ENCODE data around the gene TACC2. TPM values are rescaled to one million over a fixed set of nuclear protein-coding genes. Genes with fewer than 3 reads are reported as not detected.

TACC2 gene
- total and polyA plus RNA-seq, 2 experiments from 2014 or later, result 75.7 to 98.0 TPM

- Histone ChIP-seq H3K9me3 (ENCODE audit: low read depth) (no peaks in the 10 kb centered on the region), H3K27ac (no peak overlapping the region), H3K4me3 (no peak overlapping the region), H3K27me3 (no peaks in the 10 kb centered on the region), H3K36me3 (no peaks in the 10 kb centered on the region), H3K4me1 (ENCODE audit: low read depth) (peaks cover 7% of the 10 kb centered on the region)
- peak in 1 of 2 donors; percentile 29 for DNase-seq (ENCODE audit: low read depth in 1 of 2, low spot score in 1 of 2)
- TF ChIP-seq CTCF (IDR thresholded peaks at IDR 0.05; ENCODE audit: low read depth, low read length), result no peak
Observed at GRCh38 chr10:122034149-122034756, 45.3 kb downstream of the TACC2 start.

DNA sequence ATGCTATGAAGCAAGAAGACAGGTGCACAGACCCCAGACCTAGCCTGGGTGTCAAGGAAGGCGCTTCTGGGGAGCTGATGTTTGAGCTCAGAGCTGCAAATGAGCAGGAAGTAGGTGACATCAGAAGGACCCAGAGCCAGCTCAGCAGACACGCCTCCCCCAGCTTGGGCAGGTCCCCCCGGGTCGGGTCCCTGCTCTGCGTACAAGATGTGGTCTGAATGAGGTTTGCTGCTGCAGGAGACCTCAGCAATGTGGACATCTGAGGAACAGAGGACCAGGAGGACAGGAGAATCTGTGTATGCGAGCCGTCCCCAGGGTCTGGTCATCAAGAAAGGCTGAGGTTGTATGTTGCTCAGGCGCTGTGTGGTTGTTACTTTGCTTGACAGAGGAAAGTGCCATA lies 51.8 kb downstream of the TACC2 start:
- no peak for DNase-seq (ENCODE audit: low read depth in 1 of 2, low spot score in 1 of 2)

GRCh38 chr10:122042836-122043235 lies 53.9 kb downstream of the TACC2 start:
- no peak for TF ChIP-seq CTCF (IDR thresholded peaks at IDR 0.05; ENCODE audit: low read depth, low read length)
- H3K9me3 ChIP-seq (ENCODE audit: low read depth), result no peaks in the 10 kb centered on the region

More for the DNA sequence above, 51.8 kb downstream of the TACC2 start:
- H3K4me3 ChIP-seq, result no peak overlapping the region
- TF ChIP-seq CTCF (IDR thresholded peaks at IDR 0.05; ENCODE audit: low read depth, low read length), result no peak
- H3K36me3 ChIP-seq, result no peaks in the 10 kb centered on the region
- no peaks in the 10 kb centered on the region for H3K9me3 ChIP-seq (ENCODE audit: low read depth)
- no peak overlapping the region for H3K27ac ChIP-seq
- H3K27me3 ChIP-seq, result no peaks in the 10 kb centered on the region
- H3K4me1 ChIP-seq (ENCODE audit: low read depth), result peaks cover 19% of the 10 kb centered on the region

GRCh38 chr10:122044045-122044661 lies 55.2 kb downstream of the TACC2 start:
- peaks cover 17% of the 10 kb centered on the region for H3K4me1 ChIP-seq (ENCODE audit: low read depth)
- no peaks in the 10 kb centered on the region for H3K9me3 ChIP-seq (ENCODE audit: low read depth)
- H3K36me3 ChIP-seq, result no peaks in the 10 kb centered on the region
- H3K27ac ChIP-seq, result peak overlapping the region; percentile 72
- H3K4me3 ChIP-seq, result peak overlapping the region; percentile 5
- DNase-seq (ENCODE audit: low read depth in 1 of 2, low spot score in 1 of 2), result peak in 1 of 2 donors; percentile 65
- TF ChIP-seq CTCF (IDR thresholded peaks at IDR 0.05; ENCODE audit: low read depth, low read length), result no peak
- H3K27me3 ChIP-seq, result no peaks in the 10 kb centered on the region

More at GRCh38 chr10:122042836-122043235, 53.9 kb downstream of the TACC2 start:
- Histone ChIP-seq H3K4me3 (no peak overlapping the region), H3K36me3 (no peaks in the 10 kb centered on the region), H3K4me1 (ENCODE audit: low read depth) (peaks cover 19% of the 10 kb centered on the region), H3K27ac (no peak overlapping the region), H3K27me3 (no peaks in the 10 kb centered on the region)
- no peak for DNase-seq (ENCODE audit: low read depth in 1 of 2, low spot score in 1 of 2)

DNA sequence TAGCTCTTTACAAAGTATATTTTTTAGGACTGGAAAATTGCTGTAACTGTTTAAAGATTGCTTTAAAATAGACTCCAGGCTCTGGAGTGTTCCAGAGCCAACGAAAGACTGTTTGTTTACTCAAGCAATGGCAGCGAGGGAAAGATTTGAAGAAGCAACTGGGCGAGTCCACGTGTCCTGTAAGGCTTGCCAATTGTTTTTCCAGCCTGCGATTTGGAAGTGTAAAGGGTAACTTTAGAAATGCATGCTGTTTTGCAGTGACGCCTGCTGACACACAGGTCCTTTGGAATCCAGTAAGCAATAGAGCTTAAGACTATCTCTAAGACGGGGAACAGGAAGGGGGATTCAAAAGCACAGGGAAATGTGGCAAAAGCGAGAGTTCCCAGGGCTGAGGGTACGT lies 55.8 kb downstream of the TACC2 start:
- H3K4me3 ChIP-seq, result peak overlapping the region; percentile 5
- H3K27ac ChIP-seq, result peak overlapping the region; percentile 72
- H3K9me3 ChIP-seq (ENCODE audit: low read depth), result no peaks in the 10 kb centered on the region
- no peaks in the 10 kb centered on the region for H3K27me3 ChIP-seq
- peak; percentile 20 to 28 for DNase-seq (ENCODE audit: low read depth in 1 of 2, low spot score in 1 of 2)
- TF ChIP-seq CTCF (IDR thresholded peaks at IDR 0.05; ENCODE audit: low read depth, low read length), result no peak
- peaks cover 17% of the 10 kb centered on the region for H3K4me1 ChIP-seq (ENCODE audit: low read depth)
- no peaks in the 10 kb centered on the region for H3K36me3 ChIP-seq

All from cardiac muscle cell (in vitro differentiated cells and primary cell).